ENCODE data around the gene DNAJC17. TPM values are rescaled to one million over a fixed set of nuclear protein-coding genes. Genes with fewer than 3 reads are reported as not detected.

The DNAJC17 gene
- total RNA-seq, 1 experiment from 2014 or later = 50.4 TPM

GRCh38 chr15:40830884-40831283 lies 23.6 kb upstream of the DNAJC17 start:
- no peak for DNase-seq (ENCODE audit: low spot score)

GRCh38 chr15:40829115-40829514 lies 21.8 kb upstream of the DNAJC17 start:
- no peak for DNase-seq (ENCODE audit: low spot score)

- DNase-seq (ENCODE audit: low spot score) = no peak
Observed at GRCh38 chr15:40828447-40829036, 21.3 kb upstream of the DNAJC17 start, which contains the start of gene PPP1R14D. Gene PPP1R14D (minus strand): TSS chr15:40828708. CDS start chr15:40828641, 67 bp downstream.

GRCh38 chr15:40826423-40827075 lies 19.3 kb upstream of the DNAJC17 start:
- DNase-seq (ENCODE audit: low spot score) = no peak

- DNase-seq (ENCODE audit: low spot score) = peak; percentile 40
Observed at GRCh38 chr15:40825661-40826422, 18.6 kb upstream of the DNAJC17 start.

- no peak for DNase-seq (ENCODE audit: low spot score)
Observed at GRCh38 chr15:40823572-40824343, 16.5 kb upstream of the DNAJC17 start.

- no peak for DNase-seq (ENCODE audit: low spot score)
Observed at GRCh38 chr15:40821195-40821594, 13.9 kb upstream of the DNAJC17 start.

- DNase-seq (ENCODE audit: low spot score) = no peak
Observed at GRCh38 chr15:40819048-40819447, 11.8 kb upstream of the DNAJC17 start.

GRCh38 chr15:40815042-40815698 lies 7.9 kb upstream of the DNAJC17 start:
- DNase-seq (ENCODE audit: low spot score) = no peak

GRCh38 chr15:40812721-40813425 lies 5.6 kb upstream of the DNAJC17 start:
- no peak for DNase-seq (ENCODE audit: low spot score)

- DNase-seq (ENCODE audit: low spot score) = no peak
Observed at GRCh38 chr15:40808861-40809450, 1.7 kb upstream of the DNAJC17 start.

- DNase-seq (ENCODE audit: low spot score) = no peak
Observed at GRCh38 chr15:40807888-40808461, 702 bp upstream of the DNAJC17 start.

- no peak for DNase-seq (ENCODE audit: low spot score)
Observed at GRCh38 chr15:40806672-40807027, 623 bp downstream of the DNAJC17 start.

- no peak for DNase-seq (ENCODE audit: low spot score)
Observed at GRCh38 chr15:40803688-40804087, 3.6 kb downstream of the DNAJC17 start.

- DNase-seq (ENCODE audit: low spot score) = no peak
Observed at GRCh38 chr15:40803076-40803475, 4.2 kb downstream of the DNAJC17 start.

- no peak for DNase-seq (ENCODE audit: low spot score)
Observed at GRCh38 chr15:40799523-40799922, 7.8 kb downstream of the DNAJC17 start.

- no peak for DNase-seq (ENCODE audit: low spot score)
Observed at GRCh38 chr15:40796512-40796911, 10.8 kb downstream of the DNAJC17 start.

- no peak for DNase-seq (ENCODE audit: low spot score)
Observed at GRCh38 chr15:40796041-40796440, 11.2 kb downstream of the DNAJC17 start.

- peak; percentile 75 for DNase-seq (ENCODE audit: low spot score)
Observed at GRCh38 chr15:40793216-40793989, 13.9 kb downstream of the DNAJC17 start.

Measured in H4 (cell line).